ENCODE measurements around the gene CXCL12.

- TF ChIP-seq TEAD4 (IDR thresholded peaks at IDR 0.05) (no peak), RAD21 (IDR thresholded peaks at IDR 0.05; ENCODE audit: low read depth) (no peak), NFIC (IDR thresholded peaks at IDR 0.05) (no peak), CEBPB (IDR thresholded peaks at IDR 0.05) (no peak), TAF1 (IDR thresholded peaks at IDR 0.05; ENCODE audit: low read depth) (no peak), USF1 (IDR thresholded peaks at IDR 0.05) (no peak), TCF12 (IDR thresholded peaks at IDR 0.05; ENCODE audit: low read depth) (no peak), EGR1 (IDR thresholded peaks at IDR 0.05) (no peak), MAX (IDR thresholded peaks at IDR 0.05) (no peak), CREB1 (IDR thresholded peaks at IDR 0.05; ENCODE audit: low read depth) (no peak), YY1 (IDR thresholded peaks at IDR 0.05; ENCODE audit: low read depth) (no peak), REST (IDR thresholded peaks at IDR 0.05; ENCODE audit: low read depth) (no peak), EP300 (IDR thresholded peaks at IDR 0.05; ENCODE audit: borderline replicate concordance) (no peak)
These were observed 26.4 kb upstream of the CXCL12 start for GRCh38 chr10:44411251-44411650.
